Measurements from ENCODE around the gene TRIM24.
"Not testable (repeated sequence)": the region's sequence is repeated elsewhere in the genome, so short reads cannot be mapped to it uniquely, and the experiment has no call there.

Gene TRIM24

GRCh38 chr7:138460176-138460648 lies at the start of gene TRIM24:
TSS of gene TRIM24 (plus strand) at chr7:138460259. CDS start at chr7:138460549, 290 bp downstream.
- DNase-seq (ENCODE audit: low read depth): no peak

- DNase-seq (ENCODE audit: low read depth): not testable (repeated sequence)
Observed at GRCh38 chr7:138412077-138412476, 48.0 kb upstream of the TRIM24 start.

GRCh38 chr7:138412921-138413320 lies 47.1 kb upstream of the TRIM24 start:
- DNase-seq (ENCODE audit: low read depth): not testable (repeated sequence)

- no peak for DNase-seq (ENCODE audit: low read depth)
Observed at GRCh38 chr7:138417078-138417700, 42.9 kb upstream of the TRIM24 start.

GRCh38 chr7:138417764-138418163 lies 42.3 kb upstream of the TRIM24 start:
- DNase-seq (ENCODE audit: low read depth): no peak

- DNase-seq (ENCODE audit: low read depth): not testable (repeated sequence)
Observed at GRCh38 chr7:138418403-138418802, 41.7 kb upstream of the TRIM24 start.

GRCh38 chr7:138425026-138425425 lies 35.0 kb upstream of the TRIM24 start:
- no peak for DNase-seq (ENCODE audit: low read depth)

GRCh38 chr7:138429577-138430250 lies 30.3 kb upstream of the TRIM24 start:
- DNase-seq (ENCODE audit: low read depth): no peak

- no peak for DNase-seq (ENCODE audit: low read depth)
Observed at GRCh38 chr7:138431517-138431916, 28.5 kb upstream of the TRIM24 start.

- DNase-seq (ENCODE audit: low read depth): no peak
Observed at GRCh38 chr7:138433583-138434443, 26.2 kb upstream of the TRIM24 start.

- no peak for DNase-seq (ENCODE audit: low read depth)
Observed at GRCh38 chr7:138434597-138435019, 25.5 kb upstream of the TRIM24 start.

- no peak for DNase-seq (ENCODE audit: low read depth)
Observed at GRCh38 chr7:138435231-138435919, 24.7 kb upstream of the TRIM24 start.

GRCh38 chr7:138436388-138436787 lies 23.7 kb upstream of the TRIM24 start:
- no peak for DNase-seq (ENCODE audit: low read depth)

GRCh38 chr7:138440460-138440859 lies 19.6 kb upstream of the TRIM24 start:
- DNase-seq (ENCODE audit: low read depth): no peak

GRCh38 chr7:138442822-138443221 lies 17.2 kb upstream of the TRIM24 start:
- DNase-seq (ENCODE audit: low read depth): no peak

GRCh38 chr7:138449580-138449979 lies 10.5 kb upstream of the TRIM24 start:
- peak; percentile 18 for DNase-seq (ENCODE audit: low read depth)

- DNase-seq (ENCODE audit: low read depth): no peak
Observed at GRCh38 chr7:138455609-138456008, 4.5 kb upstream of the TRIM24 start.

- no peak for DNase-seq (ENCODE audit: low read depth)
Observed at GRCh38 chr7:138456220-138456619, 3.8 kb upstream of the TRIM24 start.

- DNase-seq (ENCODE audit: low read depth): no peak
Observed at GRCh38 chr7:138458576-138459412, 1.3 kb upstream of the TRIM24 start.

GRCh38 chr7:138459413-138460175 lies 465 bp upstream of the TRIM24 start:
- DNase-seq (ENCODE audit: low read depth): peak; percentile 98
